Left lobe of liver (tissue), 2 donors: ENCODE results near the gene POMC. TPM values are rescaled to one million over a fixed set of nuclear protein-coding genes. Genes with fewer than 3 reads are reported as not detected.
"Not testable (repeated sequence)": the region's sequence is repeated elsewhere in the genome, so short reads cannot be mapped to it uniquely, and the experiment has no call there.

ENCODE experiments used
- ATAC-seq: fragments of 200-7000 bp; cut with Tn5 transposase; one replicate; pipeline ENCODE4 v1.9.1; 2020; ENCODE audit warnings: mild to moderate bottlenecking, moderate library complexity
- DNase-seq: peaks from one replicate; pipeline ENCODE4 v3.0.0-alpha.2; 2020; ENCODE audit warnings: low spot score
- total RNA-seq: library from RNA; stranded (reverse); gene quantifications from one replicate; pipeline ENCODE4 v1.2.1, GENCODE V29; 2021
- donor health status: DM: no; HTN: no; CAD: no; lungs with moderate emphysema.
- donor health status: DM: no; HTN: yes; CAD: no.

The POMC gene
- total RNA-seq, 1 donor from 2014 or later, result 0.33 TPM

DNA sequence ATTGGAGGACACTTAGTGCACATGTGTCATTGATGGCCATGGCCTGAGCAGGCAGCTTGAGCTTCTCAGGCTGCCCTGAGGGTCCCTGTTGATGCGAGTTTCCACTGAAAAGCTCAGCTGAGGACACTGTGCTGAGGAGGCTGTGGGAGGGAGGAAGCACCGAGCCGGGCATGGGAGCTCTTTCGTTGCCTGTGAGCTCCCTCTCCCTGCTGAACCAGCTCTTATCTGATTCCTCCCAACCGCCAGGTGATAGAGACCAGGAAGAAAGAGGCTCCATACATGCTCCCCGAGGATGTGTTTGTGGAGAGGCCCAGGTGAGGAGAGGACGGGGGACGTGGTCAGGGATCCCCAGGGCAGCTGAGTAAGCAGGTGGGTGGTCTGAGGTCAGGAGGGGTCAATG lies 27.3 kb downstream of the POMC start:
- no peak for ATAC-seq
- DNase-seq, result no peak

GRCh38 chr2:25140535-25140934 lies 27.8 kb downstream of the POMC start:
- not testable (repeated sequence) for DNase-seq, ATAC-seq

DNA sequence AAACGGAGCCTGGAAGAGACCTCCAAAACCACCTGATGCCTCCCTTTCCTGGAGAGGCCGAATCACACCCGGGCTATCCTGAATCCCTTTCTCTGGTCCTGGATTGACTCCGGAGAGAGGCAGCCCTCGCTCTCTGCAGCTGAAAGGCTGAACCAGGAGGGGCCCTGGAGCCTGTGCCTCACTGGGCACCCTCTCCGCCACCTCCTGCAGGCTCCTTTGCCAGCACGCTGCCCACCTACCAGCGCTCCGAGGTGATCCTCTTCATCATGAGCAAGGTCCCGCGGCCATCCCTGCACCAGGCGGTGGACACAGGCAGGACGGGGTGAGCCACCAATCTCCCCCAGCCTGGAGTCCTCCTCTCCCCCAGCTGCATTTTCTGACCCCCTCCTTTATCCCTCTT lies 35.7 kb downstream of the POMC start:
- ATAC-seq, result no peak
- no peak for DNase-seq

DNA sequence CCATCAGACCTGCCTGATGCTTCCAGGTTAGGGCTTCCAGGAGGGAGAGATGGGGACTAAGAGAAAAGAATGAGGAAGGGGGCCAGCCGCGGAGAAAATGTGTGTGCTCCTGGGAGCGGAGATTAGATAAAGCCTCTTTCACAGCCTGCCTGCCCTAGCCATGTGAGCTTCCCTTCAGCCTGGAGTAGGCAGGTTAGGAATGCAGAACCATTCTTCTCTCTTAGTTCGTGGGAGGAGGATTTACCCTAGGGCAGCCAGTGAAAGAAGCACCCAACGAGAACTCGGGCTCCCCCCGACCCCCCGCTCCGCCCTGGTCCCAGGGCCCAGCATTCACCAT lies 36.1 kb downstream of the POMC start:
- DNase-seq, result no peak

DNA sequence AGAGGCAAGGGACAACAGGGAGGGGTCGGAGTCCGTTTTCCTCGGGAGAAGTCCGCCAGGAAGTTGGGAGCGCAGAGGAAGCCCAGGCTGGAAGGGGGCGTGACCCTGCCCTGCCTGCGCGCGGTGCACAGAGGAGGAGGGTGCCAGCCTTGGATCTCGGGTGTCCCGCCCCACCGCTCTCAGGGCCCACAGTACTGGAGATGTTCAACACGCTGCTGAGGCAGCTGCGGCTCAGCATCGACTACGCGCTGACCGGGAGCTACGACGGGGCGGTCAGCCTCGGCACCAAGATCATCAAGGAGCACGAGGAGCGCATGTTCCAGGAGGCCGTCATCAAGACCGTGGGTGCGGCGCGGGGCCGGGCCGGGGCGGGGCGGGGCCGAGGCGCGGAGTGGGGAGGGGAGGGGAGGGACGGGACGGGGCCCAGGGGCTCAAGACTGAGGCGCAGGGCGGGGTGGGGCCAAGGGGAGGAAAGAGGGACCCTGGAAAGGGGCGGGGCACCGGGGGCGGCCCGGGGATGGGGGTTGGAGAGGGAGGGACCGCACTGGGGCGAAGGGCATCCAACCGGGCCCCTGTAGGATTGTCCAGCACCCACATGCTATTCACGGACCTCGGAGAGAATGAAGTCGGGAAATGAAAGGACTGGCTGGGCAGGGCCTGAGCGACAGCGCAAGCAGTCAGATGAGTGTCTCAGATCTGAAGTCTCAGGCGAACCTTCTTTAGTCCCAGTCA lies 36.6 kb downstream of the POMC start:
- DNase-seq (no peak), ATAC-seq (no peak)

More for the DNA sequence above, 36.1 kb downstream of the POMC start:
- no peak for ATAC-seq

- DNase-seq, result no peak
- no peak for ATAC-seq
These were observed 37.2 kb downstream of the POMC start for GRCh38 chr2:25131253-25131566.

- no peak for DNase-seq
These were observed 38.4 kb downstream of the POMC start for GRCh38 chr2:25129901-25130520.

GRCh38 chr2:25127646-25128045 lies 40.7 kb downstream of the POMC start:
- no peak for ATAC-seq
- no peak for DNase-seq

More at GRCh38 chr2:25129901-25130520, 38.4 kb downstream of the POMC start:
- ATAC-seq, result no peak

- not testable (repeated sequence) for DNase-seq, ATAC-seq
These were observed 41.3 kb downstream of the POMC start for GRCh38 chr2:25127071-25127470.

- DNase-seq, result no peak
- no peak for ATAC-seq
These were observed 42.4 kb downstream of the POMC start for GRCh38 chr2:25125976-25126375.

- no peak for DNase-seq
- ATAC-seq, result no peak
These were observed 43.2 kb downstream of the POMC start for GRCh38 chr2:25125189-25125588.

- DNase-seq (no peak), ATAC-seq (no peak)
These were observed 44.7 kb downstream of the POMC start for GRCh38 chr2:25123682-25124081.

- DNase-seq, result no peak
- ATAC-seq, result no peak
These were observed 46.0 kb downstream of the POMC start for GRCh38 chr2:25122367-25122766.

GRCh38 chr2:25119263-25119662 lies 49.1 kb downstream of the POMC start:
- DNase-seq (no peak), ATAC-seq (no peak)

GRCh38 chr2:25116956-25117355 lies 51.4 kb downstream of the POMC start:
- ATAC-seq (no peak), DNase-seq (no peak)

DNA sequence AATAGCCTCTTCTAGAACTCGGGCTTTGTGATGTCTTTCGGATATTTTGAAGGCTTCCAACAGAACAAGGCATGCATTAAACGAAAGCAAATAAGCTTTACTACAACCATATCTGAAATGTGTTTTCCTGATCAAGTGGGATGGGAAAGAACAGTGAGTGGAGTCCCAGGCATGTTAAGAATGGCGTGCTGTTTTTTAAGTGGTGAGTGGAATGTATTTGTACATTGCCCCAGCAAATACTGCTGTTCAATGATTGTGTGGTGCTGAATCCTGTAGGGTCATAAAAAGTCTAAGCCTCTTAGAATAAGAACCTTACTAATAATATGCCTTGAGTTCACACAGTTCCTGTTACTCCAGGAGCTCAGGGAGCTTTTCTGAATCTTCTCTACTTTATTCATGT lies 52.5 kb downstream of the POMC start:
- ATAC-seq (no peak), DNase-seq (no peak)

DNA sequence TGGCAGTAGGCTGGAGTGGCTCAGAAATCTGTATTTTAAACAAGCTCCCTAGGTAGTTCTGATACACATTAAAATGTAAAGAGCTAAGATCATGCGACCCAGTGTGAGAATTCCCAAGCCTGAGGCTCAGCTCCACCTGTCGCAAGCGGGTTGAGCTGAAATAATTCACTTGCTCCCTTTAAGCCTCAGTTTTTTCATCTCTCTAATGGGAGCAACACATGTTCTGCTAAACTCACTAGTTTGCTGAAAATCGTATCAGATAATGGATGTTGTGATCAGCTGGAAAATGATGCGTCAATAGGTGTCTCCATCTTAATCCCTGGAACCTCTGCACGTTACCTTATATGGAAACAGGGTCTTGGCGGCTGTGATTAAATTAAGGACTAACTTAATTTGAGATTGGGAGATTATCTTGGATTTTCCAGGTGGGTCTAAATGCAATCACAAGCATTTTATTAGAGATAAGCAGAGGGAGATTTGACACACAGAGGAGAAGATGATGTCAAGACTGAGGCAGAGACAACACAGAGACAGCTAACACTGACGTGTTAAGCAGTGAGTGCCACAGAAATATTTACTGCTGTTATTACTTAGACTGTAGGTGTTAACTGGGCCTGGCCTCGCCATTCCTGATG lies 53.0 kb downstream of the POMC start:
- ATAC-seq, result no peak
- DNase-seq, result no peak

DNA sequence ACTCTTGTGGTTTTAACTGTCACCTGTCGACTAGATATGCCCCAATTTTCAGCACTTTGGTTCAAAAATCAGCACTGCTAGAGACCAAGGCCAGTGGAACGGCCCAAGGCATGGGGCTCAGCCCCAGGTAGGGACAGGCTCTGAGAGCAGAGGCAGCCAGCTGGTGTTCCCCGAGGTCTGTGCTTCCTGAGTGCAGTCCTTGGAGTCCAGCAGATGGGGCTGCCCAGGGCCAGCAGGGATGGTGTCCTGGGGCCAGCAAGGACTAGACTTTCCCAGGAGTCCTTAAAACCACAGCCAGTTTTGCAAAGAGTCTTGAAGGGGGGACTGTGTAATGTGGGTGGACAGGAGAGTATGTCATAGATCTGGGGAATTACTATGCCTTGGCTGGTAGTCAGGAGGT lies 56.3 kb downstream of the POMC start:
- no peak for DNase-seq

More for the DNA sequence above, 56.3 kb downstream of the POMC start:
- ATAC-seq, result no peak
